ENCODE data around the gene ADAMTSL5. TPM values are rescaled to one million over a fixed set of nuclear protein-coding genes. Genes with fewer than 3 reads are reported as not detected.
A peak's percentile ranks its signal among the peaks of the same experiment; 100 is the strongest.
"Not testable (repeated sequence)": the region's sequence is repeated elsewhere in the genome, so short reads cannot be mapped to it uniquely, and the experiment has no call there.

ADAMTSL5 gene
- total RNA-seq, 4 donors from 2014 or later, result 0.27 to 5.1 (median 2.5) TPM

- TF ChIP-seq POLR2A (IDR thresholded peaks at IDR 0.05), result no peak
- TF ChIP-seq CTCF (IDR thresholded peaks at IDR 0.05), result peak in 5 of 6 experiments; percentile 14 to 61 (median 45)
- H3K9me3 ChIP-seq, result no peaks in the 10 kb centered on the region
- no peak overlapping the region for H3K4me3 ChIP-seq (replicated peaks in 1 of 3)
- H3K4me1 ChIP-seq, result peaks cover 7 to 17% of the 10 kb centered on the region in 2 donors
- peaks cover 11% of the 10 kb centered on the region for H3K27me3 ChIP-seq
- peak; percentile 24 to 31 for DNase-seq
- no peak overlapping the region for H3K27ac ChIP-seq
- intact Hi-C loops (cut with DNase I), result no loop called here
- 7% methylated on average over 34 of the region's 49 CpGs for WGBS, 2 donors
- no peaks in the 10 kb centered on the region for H3K36me3 ChIP-seq
Observed at GRCh38 chr19:1503089-1503924, 9.5 kb downstream of the ADAMTSL5 start.

GRCh38 chr19:1502433-1503088 is 10.3 kb downstream of the ADAMTSL5 start:
- DNase-seq, result no peak
- peaks cover 11% of the 10 kb centered on the region for H3K27me3 ChIP-seq
- TF ChIP-seq POLR2A (IDR thresholded peaks at IDR 0.05), result no peak
- TF ChIP-seq CTCF (IDR thresholded peaks at IDR 0.05), result no peak
- H3K4me3 ChIP-seq (replicated peaks in 1 of 3), result no peak overlapping the region
- peaks cover 7 to 12% of the 10 kb centered on the region in 2 donors for H3K4me1 ChIP-seq
- WGBS, 2 donors, result 55 to 57% methylated on average over 14 of the region's 14 CpGs
- intact Hi-C loops (cut with DNase I), result no loop called here
- H3K36me3 ChIP-seq, result no peaks in the 10 kb centered on the region
- no peak overlapping the region for H3K27ac ChIP-seq
- H3K9me3 ChIP-seq, result no peaks in the 10 kb centered on the region

GRCh38 chr19:1501200-1501595 is 11.6 kb downstream of the ADAMTSL5 start:
- TF ChIP-seq CTCF (IDR thresholded peaks at IDR 0.05) (no peak), POLR2A (IDR thresholded peaks at IDR 0.05) (no peak)
- DNase-seq, result no peak
- no peak overlapping the region for H3K27ac ChIP-seq
- no peak overlapping the region for H3K4me3 ChIP-seq (replicated peaks in 1 of 3)
- H3K4me1 ChIP-seq, result peaks cover 7 to 9% of the 10 kb centered on the region in 2 donors
- WGBS, 2 donors, result 72 to 78% methylated on average over 9 of the region's 9 CpGs
- no peaks in the 10 kb centered on the region for H3K9me3 ChIP-seq
- peaks cover 11% of the 10 kb centered on the region for H3K27me3 ChIP-seq
- H3K36me3 ChIP-seq, result no peaks in the 10 kb centered on the region
- intact Hi-C loops (cut with DNase I), result no loop called here

- H3K4me3 ChIP-seq (replicated peaks in 1 of 3); H3K36me3 ChIP-seq; DNase-seq; intact Hi-C loops (cut with DNase I); H3K9me3 ChIP-seq; H3K27ac ChIP-seq; H3K4me1 ChIP-seq: not testable (repeated sequence)
- peaks cover 11% of the 10 kb centered on the region for H3K27me3 ChIP-seq
- WGBS, 2 donors, result no CpG with 5 or more reads among the region's 34 CpGs
Observed at GRCh38 chr19:1499231-1499630, 13.6 kb downstream of the ADAMTSL5 start.

- TF ChIP-seq CTCF (IDR thresholded peaks at IDR 0.05) (no peak), POLR2A (IDR thresholded peaks at IDR 0.05) (no peak)
- DNase-seq, result no peak
- Histone ChIP-seq H3K4me1 (no peaks in the 10 kb centered on the region), H3K27me3 (no peaks in the 10 kb centered on the region), H3K4me3 (replicated peaks in 1 of 3) (no peak overlapping the region), H3K9me3 (no peaks in the 10 kb centered on the region), H3K27ac (no peak overlapping the region), H3K36me3 (no peaks in the 10 kb centered on the region)
- intact Hi-C loops (cut with DNase I), result no loop called here
- whole genome bisulfite sequencing, 2 donors, result 81 to 85% methylated on average over 9 to 15 of the region's 25 CpGs
Observed at GRCh38 chr19:1497578-1498235, 15.1 kb downstream of the ADAMTSL5 start.
